Stimulated activated naive CD8-positive, alpha-beta T cell treated with anti-CD3 and anti-CD28 coated beads, Interleukin-15, Interleukin-2, amounts not matched to agents 100 ng/mL and 50 ng/mL, for 24 hours (primary cell): ENCODE measurements around the gene CNTN5.

Experiments used
- H3K27ac Mint-ChIP-seq: one replicate; pipeline ENCODE4 v1.8.0; 2021; ENCODE audit warnings: mild to moderate bottlenecking, mixed read lengths
- H3K27me3 Mint-ChIP-seq: one replicate; pipeline ENCODE4 v1.8.0; 2021; ENCODE audit warnings: mixed read lengths
- H3K36me3 Mint-ChIP-seq: one replicate; pipeline ENCODE4 v1.8.0; 2021; ENCODE audit warnings: low read depth, mixed read lengths
- H3K4me1 Mint-ChIP-seq: one replicate; pipeline ENCODE4 v1.8.0; 2021; ENCODE audit warnings: low read depth, mixed read lengths
- H3K4me3 Mint-ChIP-seq: one replicate; pipeline ENCODE4 v1.8.0; 2021; ENCODE audit warnings: mild to moderate bottlenecking, mixed read lengths
- H3K9me3 Mint-ChIP-seq: one replicate; pipeline ENCODE4 v1.8.0; 2021; ENCODE audit warnings: mixed read lengths

CNTN5 gene

DNA sequence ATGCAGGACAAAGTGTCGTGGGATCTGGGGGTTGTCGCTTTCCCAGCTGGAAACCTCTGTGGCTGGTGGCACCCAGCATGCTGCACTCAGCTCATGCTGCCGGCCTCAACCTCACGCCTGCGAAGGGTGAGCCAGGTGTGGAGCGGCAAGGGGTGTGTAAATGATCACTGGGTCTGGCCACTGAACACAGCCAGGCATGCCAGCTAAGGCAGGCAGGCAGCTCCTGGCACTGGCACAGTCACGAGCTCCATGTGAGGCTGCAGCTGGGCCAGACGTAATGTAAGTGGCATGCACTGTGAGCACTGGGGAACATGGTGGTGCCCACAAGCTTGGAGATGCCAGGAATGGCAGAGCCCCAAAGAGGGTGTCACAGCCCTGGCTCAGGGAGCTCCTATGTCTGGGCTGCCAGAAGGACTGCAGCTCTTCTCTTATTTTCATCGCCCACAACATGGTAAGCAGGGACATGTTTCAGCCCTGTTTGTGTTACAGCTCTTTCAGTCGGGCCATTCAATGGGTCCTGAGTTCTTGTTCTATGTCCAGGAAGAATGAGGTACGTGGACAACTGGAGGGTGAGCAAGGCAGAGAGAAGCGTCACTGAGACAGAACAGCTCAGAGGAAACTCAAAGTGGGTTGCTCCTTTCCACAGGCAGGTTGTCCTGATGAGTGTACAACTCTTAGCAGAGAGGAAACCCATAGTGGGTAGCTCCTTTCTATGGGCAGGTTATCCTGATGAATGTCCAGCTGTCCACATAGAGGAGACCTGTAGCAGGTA, 403.8 kb downstream of the CNTN5 start:
- Mint-ChIP-seq H3K36me3 (no peaks in the 10 kb centered on the region), H3K27me3 (no peaks in the 10 kb centered on the region), H3K4me3 (no peak overlapping the region), H3K27ac (no peak overlapping the region), H3K9me3 (no peaks in the 10 kb centered on the region), H3K4me1 (no peaks in the 10 kb centered on the region)

DNA sequence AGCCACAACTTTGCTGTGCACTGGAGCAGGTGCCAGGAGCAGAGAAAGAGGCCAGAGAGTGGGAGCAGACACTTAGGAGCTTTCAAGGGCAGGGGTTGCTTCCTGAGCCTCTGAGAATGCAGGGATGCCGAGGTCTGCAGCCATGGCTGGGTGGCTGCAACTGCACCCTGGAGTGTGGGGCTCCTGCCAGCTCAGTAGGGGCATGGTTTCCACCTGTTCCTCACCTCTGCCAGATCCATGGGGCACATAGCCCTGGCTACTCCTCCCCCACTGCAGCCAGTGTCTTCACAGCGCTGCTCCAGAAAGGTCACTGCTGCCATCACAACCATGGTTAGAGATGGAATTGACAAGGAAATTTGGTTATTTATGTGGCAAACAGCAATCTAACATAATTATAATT, 404.8 kb downstream of the CNTN5 start:
- Mint-ChIP-seq H3K4me1 (no peaks in the 10 kb centered on the region), H3K9me3 (no peaks in the 10 kb centered on the region), H3K4me3 (no peak overlapping the region), H3K36me3 (no peaks in the 10 kb centered on the region), H3K27ac (no peak overlapping the region), H3K27me3 (no peaks in the 10 kb centered on the region)

DNA sequence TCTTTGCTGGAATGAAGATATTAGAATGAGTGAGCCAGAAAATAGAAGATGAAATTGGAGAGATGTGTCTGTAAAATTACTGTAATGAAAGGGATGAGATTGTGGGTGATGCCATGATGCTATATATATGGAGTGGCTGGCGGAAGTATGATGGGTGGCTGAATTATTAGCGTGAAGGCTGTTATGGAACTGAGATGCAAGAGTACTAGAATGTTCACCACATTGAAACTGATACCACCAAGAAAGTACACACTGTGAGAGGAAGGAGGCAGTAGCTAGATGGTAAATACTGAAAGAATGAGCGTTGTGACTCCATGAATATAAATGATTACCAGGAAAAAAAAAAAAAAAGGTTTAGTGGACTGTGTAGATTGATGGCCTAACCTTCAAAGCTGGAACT, 411.9 kb downstream of the CNTN5 start:
- Mint-ChIP-seq H3K4me1 (no peaks in the 10 kb centered on the region), H3K27ac (no peak overlapping the region), H3K36me3 (no peaks in the 10 kb centered on the region), H3K9me3 (peaks cover 13% of the 10 kb centered on the region), H3K4me3 (no peak overlapping the region), H3K27me3 (no peaks in the 10 kb centered on the region)

DNA sequence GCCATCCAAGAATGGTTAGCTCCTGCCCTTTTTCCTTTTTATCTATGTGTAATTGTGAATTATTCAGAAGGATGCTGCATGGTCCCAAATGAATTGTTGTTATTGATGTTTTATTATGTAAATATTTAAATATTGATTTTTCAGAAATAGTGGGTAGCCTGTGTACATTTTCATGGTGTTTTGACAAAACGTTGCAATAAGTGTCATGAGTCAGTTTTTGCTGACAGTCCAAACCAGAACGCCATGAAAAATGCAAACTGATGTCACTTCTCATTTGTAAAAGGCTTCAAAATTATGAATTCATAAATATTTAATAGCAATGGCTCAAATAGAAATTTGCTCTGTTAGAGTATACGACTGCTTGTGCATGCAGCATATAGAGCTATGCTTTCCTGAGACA, 422.5 kb downstream of the CNTN5 start:
- Mint-ChIP-seq H3K4me1 (no peaks in the 10 kb centered on the region), H3K4me3 (no peak overlapping the region), H3K9me3 (peaks cover 5% of the 10 kb centered on the region), H3K27me3 (no peaks in the 10 kb centered on the region), H3K36me3 (no peaks in the 10 kb centered on the region), H3K27ac (no peak overlapping the region)

DNA sequence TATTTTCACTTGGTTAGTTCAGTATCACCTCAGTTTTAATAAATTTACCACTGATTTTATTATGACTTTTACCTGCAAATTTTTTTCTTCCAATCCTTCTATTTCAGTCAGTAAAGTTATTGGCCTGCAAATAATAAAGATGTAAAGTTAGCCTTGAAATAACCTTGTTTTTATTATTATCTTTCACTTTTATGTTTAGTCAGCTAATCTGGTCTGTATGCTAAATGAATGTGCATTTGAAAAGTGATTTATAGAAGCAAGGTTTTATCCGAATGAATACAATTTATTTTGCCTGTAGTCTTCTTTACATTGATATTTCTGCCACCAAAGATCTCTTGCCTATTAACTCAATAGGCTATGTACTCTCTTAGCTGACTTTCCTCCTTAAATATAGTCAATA, 425.7 kb downstream of the CNTN5 start:
- Mint-ChIP-seq H3K4me1 (no peaks in the 10 kb centered on the region), H3K4me3 (no peak overlapping the region), H3K9me3 (peaks cover 5% of the 10 kb centered on the region), H3K36me3 (no peaks in the 10 kb centered on the region), H3K27ac (no peak overlapping the region), H3K27me3 (no peaks in the 10 kb centered on the region)

DNA sequence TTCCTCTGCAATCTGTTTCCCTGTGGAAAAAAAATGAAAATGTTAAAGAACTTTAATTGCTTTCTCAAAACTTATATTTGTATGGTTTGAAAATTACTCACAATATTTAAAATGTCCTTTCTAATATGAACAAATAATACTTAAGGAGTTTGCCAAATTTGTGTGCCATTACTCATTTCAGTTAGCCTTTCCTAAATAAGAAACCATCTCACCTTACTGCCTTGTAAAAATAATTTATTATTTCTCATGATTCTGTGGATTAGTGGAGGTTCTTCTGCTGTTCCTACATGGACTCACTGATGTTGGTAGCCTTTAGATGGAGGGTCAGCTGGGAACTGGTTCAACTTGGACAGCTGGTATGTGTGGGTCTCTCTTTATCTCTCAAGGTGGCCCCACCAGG, 428.6 kb downstream of the CNTN5 start:
- no peaks in the 10 kb centered on the region for H3K27me3 Mint-ChIP-seq
- no peaks in the 10 kb centered on the region for H3K36me3 Mint-ChIP-seq
- H3K4me1 Mint-ChIP-seq, result no peaks in the 10 kb centered on the region
- H3K27ac Mint-ChIP-seq, result no peak overlapping the region
- no peaks in the 10 kb centered on the region for H3K9me3 Mint-ChIP-seq
- H3K4me3 Mint-ChIP-seq, result no peak overlapping the region

DNA sequence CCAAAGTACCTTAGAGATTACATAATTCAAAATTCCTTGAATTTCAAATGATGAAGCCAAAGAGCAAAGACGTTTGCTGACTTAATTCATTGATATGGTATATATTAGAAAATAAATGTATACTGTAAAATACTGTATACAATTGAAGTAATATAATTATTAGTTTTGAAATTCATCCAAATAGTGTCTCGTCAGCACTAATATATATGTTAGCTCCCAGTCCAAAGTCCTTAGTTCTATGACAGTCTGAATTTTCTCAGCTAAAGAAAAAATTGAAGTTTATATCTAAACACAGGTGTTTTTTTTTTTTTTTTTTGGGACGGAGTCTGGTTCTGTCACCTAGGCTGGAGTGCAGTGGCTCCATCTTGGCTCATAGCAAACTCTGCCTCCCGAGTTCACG, 431.3 kb downstream of the CNTN5 start:
- Mint-ChIP-seq H3K9me3 (no peaks in the 10 kb centered on the region), H3K4me1 (no peaks in the 10 kb centered on the region), H3K4me3 (no peak overlapping the region)

DNA sequence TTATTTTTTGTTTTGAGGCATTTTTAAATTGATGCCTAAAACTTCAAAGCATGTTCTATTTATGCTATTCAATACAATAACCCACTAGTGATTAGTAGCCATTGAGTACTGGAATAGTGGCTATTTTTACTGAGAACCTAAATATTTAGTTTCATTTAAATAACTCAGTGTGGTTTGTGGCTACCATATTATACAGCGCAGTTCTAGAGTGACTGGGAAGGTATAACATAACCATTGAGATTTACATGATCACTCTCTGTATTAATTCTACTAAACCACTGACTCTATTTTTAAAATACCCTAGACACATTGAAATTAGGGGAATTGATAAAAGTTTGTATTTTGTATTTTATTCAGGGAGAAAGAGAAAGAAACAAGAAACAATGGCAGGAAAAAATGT, 441.2 kb downstream of the CNTN5 start:
- H3K36me3 Mint-ChIP-seq, result no peaks in the 10 kb centered on the region
- H3K27ac Mint-ChIP-seq, result no peak overlapping the region
- H3K27me3 Mint-ChIP-seq, result no peaks in the 10 kb centered on the region

More for the DNA sequence above, 431.3 kb downstream of the CNTN5 start:
- Mint-ChIP-seq H3K27ac (no peak overlapping the region), H3K36me3 (no peaks in the 10 kb centered on the region), H3K27me3 (no peaks in the 10 kb centered on the region)

DNA sequence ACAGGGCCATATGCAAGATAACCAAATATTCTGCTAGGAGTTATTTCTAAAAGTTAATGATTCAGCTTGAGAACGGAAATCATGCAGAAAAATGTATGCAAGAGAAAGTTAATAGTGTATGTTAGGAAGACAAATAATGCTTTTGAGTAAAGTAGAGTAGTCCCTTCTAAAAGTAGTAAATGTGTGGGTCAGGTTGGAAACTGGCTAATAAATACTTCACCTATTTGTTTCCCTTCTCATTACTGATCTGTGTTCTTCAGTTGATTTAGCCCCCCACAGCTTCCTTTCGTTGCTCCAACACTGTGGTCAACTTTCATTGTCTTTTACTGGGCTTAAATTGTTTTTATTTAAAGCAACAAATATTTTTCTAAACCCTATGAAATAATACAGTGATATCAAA, 444.2 kb downstream of the CNTN5 start:
- H3K36me3 Mint-ChIP-seq, result no peaks in the 10 kb centered on the region
- no peak overlapping the region for H3K27ac Mint-ChIP-seq
- H3K27me3 Mint-ChIP-seq, result no peaks in the 10 kb centered on the region
- H3K4me3 Mint-ChIP-seq, result no peak overlapping the region
- peaks cover 4% of the 10 kb centered on the region for H3K9me3 Mint-ChIP-seq
- no peaks in the 10 kb centered on the region for H3K4me1 Mint-ChIP-seq

More for the DNA sequence above, 441.2 kb downstream of the CNTN5 start:
- Mint-ChIP-seq H3K4me3 (no peak overlapping the region), H3K9me3 (peaks cover 9% of the 10 kb centered on the region), H3K4me1 (no peaks in the 10 kb centered on the region)

DNA sequence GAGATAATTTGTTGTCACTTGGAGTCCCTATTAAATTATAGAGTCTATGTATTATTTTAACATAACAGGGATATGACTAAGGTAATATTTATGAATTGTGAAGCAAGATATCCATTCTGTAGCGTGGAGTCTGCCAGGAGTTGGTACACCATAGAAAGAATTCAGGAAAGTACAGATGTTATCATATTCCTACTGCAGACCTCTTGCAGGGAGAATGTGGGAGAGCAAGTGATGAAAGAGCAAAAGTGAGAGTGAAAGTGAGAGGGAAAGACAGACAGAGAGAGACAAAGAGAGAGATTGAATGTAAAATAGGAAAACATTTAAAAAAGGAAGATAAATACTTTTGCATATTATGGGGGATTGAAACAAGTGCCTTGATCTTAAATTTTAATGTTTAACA, 468.8 kb downstream of the CNTN5 start:
- Mint-ChIP-seq H3K27ac (no peak overlapping the region), H3K4me3 (no peak overlapping the region), H3K4me1 (no peaks in the 10 kb centered on the region), H3K9me3 (peaks cover 6% of the 10 kb centered on the region), H3K27me3 (no peaks in the 10 kb centered on the region), H3K36me3 (no peaks in the 10 kb centered on the region)

DNA sequence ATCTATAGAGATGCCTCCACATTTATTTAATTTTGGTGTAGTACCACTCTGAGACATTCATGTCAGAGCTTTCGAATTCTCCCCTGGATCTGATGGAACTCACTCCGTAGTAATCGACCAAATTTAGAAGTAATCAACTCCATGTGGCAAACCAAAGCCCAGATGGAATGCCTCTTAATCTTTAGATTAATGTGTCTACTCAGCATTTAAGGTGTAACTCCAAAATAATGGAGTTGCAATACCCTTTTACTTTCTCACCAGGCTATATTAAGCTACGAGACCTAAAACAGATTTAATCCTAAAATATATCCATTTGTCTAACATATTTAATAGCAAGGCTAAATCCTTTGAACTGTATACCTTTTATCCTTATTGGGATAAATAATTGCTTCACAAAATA, 473.3 kb downstream of the CNTN5 start:
- Mint-ChIP-seq H3K27ac (no peak overlapping the region), H3K4me1 (no peaks in the 10 kb centered on the region), H3K4me3 (no peak overlapping the region), H3K36me3 (no peaks in the 10 kb centered on the region), H3K9me3 (peaks cover 12% of the 10 kb centered on the region), H3K27me3 (no peaks in the 10 kb centered on the region)

DNA sequence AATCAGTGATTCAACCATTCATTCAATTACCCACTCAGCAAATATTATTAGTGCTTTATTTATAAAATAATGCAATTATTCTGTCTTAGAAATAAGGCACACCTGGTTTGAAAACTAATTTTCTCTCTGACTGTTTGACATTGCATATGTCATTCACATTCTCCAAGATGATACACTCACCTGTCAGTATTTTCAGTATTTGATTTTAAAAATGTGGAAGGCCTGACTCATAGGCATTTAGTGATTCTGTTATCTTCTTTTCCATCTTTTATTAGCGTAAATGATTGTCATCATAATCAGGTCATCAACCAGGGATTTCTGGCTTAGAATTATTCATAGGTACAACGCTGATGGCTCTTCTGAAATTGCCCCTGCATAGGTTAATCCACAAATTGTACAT, 480.9 kb downstream of the CNTN5 start:
- no peak overlapping the region for H3K4me3 Mint-ChIP-seq
- H3K27me3 Mint-ChIP-seq, result no peaks in the 10 kb centered on the region
- H3K36me3 Mint-ChIP-seq, result no peaks in the 10 kb centered on the region
- H3K4me1 Mint-ChIP-seq, result no peaks in the 10 kb centered on the region
- no peak overlapping the region for H3K27ac Mint-ChIP-seq
- H3K9me3 Mint-ChIP-seq, result peaks cover 16% of the 10 kb centered on the region

DNA sequence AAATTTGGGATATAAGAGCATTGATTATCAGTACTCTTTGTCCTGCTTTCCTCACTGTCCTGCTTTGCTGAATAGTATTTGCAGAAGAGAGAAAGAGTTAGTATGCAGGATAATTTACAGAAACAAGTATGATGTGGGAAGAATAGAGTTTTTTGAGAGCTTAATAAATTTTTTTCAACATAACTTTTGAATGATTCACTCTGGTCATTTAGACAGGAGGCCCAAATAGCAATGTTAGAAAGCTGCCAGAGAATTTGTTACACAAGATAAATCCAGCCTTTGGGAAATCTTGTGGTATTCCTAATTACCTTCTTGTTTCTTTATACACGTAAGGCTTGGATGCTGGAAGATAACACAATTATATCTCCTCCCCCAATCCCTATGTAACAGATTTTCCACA, 484.6 kb downstream of the CNTN5 start:
- H3K27me3 Mint-ChIP-seq, result no peaks in the 10 kb centered on the region
- H3K27ac Mint-ChIP-seq, result no peak overlapping the region
- H3K9me3 Mint-ChIP-seq, result peaks cover 12% of the 10 kb centered on the region
- no peak overlapping the region for H3K4me3 Mint-ChIP-seq
- no peaks in the 10 kb centered on the region for H3K4me1 Mint-ChIP-seq
- no peaks in the 10 kb centered on the region for H3K36me3 Mint-ChIP-seq

DNA sequence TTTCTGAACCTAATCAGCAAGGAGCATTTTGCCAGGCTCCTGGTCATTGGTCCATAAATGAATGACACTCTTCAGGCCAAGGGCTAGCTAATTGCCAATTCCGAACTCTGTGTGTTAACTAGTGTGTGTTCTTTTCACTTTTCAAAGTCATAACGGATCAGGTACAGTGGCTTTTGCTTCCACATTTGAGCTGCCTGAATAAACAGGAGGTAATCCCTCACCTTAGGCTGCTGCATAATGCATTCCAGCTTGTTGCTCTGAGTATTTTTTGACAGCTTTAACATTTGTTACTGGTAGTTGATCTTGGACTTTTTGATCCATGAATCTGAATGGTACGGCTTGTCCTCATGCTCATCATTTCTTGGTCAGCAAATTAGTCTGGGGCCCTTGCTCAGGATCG, 485.1 kb downstream of the CNTN5 start:
- Mint-ChIP-seq H3K9me3 (peaks cover 12% of the 10 kb centered on the region), H3K27me3 (no peaks in the 10 kb centered on the region), H3K4me3 (no peak overlapping the region), H3K36me3 (no peaks in the 10 kb centered on the region), H3K27ac (no peak overlapping the region), H3K4me1 (no peaks in the 10 kb centered on the region)

DNA sequence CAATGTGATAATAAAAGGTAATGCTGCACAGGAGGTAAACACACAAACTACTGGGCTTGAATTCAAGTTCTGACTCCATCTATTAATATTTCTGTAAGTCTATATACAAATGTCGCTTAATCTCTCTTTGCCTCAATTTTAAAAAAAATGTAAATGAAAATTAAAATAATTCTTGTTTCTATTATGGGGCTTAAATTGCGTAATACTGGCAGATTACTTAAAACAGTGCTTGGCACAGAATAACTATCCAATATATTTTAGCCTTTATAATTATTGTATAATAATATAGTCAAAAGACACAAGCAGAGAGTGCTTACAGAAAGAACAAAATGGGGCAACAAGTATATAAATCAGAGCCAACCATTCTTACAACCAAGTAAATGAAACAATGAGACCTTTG, 489.1 kb downstream of the CNTN5 start:
- Mint-ChIP-seq H3K4me3 (no peak overlapping the region), H3K4me1 (no peaks in the 10 kb centered on the region), H3K27ac (no peak overlapping the region), H3K9me3 (peaks cover 7% of the 10 kb centered on the region), H3K27me3 (no peaks in the 10 kb centered on the region), H3K36me3 (no peaks in the 10 kb centered on the region)

DNA sequence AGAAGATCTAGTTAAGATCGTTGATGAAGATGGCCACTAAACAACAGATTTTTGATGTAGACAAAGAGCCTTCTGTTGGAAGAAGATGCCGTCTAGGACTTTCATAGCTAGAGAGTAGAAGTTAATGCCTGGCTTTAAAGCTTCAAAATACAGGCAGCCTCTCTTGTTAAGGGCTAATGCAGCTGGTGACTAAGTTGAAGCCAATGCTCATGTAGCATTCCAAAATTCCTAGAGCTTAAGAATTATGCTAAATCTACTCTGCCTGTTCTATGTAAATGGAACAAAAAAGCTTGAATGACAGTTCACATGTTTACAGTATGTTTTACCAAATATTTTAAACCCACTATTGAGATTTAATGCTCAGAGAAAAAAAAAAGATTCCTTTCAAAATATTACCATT, 492.6 kb downstream of the CNTN5 start:
- Mint-ChIP-seq H3K27ac (no peak overlapping the region), H3K27me3 (no peaks in the 10 kb centered on the region), H3K36me3 (no peaks in the 10 kb centered on the region), H3K9me3 (peaks cover 4% of the 10 kb centered on the region), H3K4me3 (no peak overlapping the region), H3K4me1 (no peaks in the 10 kb centered on the region)
